ENCODE data around the gene UBE2L5.
"Not testable (repeated sequence)": the region's sequence is repeated elsewhere in the genome, so short reads cannot be mapped to it uniquely, and the experiment has no call there.

The UBE2L5 gene

DNA sequence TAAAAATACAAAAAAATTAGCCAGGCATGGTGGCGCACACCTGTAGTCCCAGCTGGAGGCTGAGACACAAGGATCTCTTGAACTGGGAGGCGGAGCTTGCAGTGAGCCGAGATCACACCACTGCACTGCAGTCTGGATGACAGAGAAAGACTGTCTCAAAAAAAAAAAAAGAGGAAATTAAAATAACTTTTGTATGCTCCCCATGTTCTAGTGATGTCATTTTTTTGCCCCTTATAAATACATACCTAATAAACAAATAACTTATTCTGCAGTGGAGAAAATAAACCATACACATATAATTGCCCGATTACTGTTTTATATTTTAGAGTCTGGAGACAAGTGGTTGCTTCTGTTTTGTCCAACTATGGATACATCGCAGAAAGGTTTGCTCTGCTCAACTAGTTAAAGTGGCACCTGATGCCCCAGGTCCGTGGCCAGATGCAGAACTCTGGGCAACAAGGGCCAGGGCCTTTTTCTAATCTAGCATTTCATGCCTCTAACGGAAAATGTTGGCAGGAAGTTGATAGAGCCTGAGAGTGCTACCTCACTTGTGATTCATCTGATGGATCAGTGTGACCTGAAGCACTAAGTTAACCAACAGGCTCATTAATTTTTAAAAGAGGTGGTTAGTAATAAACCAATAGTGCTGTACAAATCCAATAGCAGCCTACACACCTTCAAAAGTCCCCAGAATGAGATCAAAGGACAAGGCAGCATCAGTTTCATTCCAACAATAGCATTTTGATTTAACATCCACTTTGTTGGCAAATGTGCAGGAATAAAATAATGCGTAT, 18.8 kb downstream of the UBE2L5 start:
- DNase-seq, result no peak

DNA sequence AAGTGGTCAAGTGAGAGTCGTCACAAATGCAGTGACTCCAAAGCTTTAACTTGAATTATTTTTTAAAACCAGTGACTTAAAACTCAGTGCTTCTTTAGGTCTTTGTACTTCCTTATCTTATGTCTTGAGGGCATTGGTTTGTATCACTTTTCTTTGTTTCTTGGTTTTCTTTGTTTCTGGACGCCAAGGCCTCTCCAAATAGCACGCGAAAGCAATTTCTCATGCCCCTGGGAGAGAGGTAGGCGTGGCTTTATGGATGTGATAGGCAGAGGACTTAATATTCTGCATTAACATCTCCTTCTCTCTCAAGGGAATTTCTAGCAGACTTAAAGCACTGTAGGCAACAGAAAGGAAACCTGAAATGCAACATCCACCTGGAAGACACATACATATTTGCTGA, 20.6 kb downstream of the UBE2L5 start:
- DNase-seq, result no peak

DNA sequence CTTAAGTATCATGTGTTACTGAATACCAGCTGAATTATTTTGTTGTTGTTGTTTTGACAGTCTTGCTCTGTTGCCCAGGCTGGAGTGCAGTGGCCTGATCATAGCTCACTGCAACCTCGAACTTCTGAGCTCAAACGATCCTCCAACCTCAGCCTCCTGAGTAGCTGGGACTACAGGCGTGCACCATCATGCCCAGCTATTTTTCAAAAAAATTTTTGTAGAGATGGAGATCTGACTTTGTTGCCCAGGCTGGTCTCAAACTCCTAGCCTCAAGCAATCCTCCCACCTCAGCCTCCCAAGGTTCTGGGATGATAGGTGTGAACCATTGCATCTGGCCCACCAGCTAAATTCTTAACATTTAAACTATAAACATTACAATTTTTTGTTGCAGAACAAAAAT, 21.2 kb downstream of the UBE2L5 start:
- DNase-seq, result not testable (repeated sequence)

DNA sequence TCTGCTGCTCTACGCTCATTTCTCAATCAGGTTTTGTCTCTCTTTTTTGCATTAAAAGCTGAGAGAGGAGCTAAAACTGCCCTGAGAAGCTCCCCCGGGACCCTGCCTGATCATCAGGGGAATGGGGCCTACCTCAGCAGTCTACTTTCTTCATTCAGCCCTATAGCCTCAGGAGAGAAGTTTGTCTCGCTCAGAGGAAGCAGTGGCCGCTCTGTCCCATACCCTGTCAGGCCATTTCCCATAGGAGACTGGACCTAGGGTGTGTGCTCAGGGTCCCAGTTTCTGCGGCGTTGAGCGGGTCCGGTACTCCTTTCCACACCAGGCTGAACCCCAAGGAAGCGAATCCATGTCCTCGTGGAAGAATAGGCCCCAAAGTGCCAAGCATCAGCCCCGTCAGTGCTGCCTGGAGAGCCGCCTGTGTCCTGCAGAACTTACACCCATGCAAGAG, 21.7 kb downstream of the UBE2L5 start:
- no peak for DNase-seq

DNA sequence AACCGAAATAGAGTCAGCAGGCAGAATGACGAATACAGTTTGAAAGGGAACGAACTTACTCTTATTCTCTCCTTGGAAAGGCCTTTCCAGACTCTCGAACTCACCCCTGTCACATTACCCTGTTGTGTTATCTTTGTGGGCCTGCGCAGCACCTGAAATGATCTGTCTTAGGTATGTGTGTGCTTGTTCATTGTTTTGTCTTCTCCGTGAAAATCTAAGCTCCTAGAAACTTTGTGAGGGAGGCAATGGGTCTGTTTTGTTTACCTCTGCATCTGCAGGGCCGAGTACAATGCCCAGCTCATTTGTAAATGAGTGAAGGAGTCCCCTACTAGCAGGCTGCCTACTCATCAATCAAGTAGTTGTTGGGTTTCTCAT, 23.8 kb downstream of the UBE2L5 start:
- DNase-seq, result no peak

DNA sequence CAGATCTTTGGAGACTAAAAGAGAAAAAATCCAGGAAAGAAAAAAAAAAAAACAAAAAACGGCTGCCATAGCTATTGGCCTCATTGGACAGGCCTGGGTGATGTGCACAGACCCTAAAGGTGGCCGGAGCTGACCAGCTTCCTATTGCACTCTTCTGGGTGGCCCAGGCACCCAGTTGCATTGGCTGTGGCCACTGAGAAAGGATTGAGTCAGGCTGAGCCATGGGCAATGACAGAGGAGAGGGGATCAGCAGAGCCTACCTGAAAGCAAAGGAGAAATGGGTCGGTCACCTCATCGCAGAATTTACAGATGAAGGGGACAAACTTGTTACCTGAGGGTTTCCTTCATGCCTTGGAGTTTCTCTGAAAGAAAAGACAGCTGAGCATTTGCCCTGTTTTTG, 26.1 kb downstream of the UBE2L5 start:
- no peak for DNase-seq

DNA sequence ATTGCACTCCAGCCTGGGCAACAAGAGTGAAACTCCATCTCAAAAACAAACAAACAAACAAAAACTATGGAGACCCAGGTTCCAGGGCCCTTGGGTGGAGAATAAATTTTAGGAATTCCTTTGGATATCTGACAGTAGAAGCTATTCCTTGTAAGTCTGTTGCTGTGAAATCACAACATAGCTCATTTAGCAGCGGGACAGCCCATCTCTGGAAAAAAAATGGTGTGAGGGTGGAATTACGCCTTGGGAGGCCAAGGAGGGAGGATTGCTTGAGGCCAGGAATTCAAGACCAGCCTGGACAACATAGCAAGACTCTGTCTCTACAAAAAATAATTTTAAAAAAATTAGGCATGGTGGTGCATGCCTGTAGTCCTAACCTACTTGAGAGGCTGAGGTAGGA, 27.8 kb downstream of the UBE2L5 start:
- DNase-seq, result no peak

DNA sequence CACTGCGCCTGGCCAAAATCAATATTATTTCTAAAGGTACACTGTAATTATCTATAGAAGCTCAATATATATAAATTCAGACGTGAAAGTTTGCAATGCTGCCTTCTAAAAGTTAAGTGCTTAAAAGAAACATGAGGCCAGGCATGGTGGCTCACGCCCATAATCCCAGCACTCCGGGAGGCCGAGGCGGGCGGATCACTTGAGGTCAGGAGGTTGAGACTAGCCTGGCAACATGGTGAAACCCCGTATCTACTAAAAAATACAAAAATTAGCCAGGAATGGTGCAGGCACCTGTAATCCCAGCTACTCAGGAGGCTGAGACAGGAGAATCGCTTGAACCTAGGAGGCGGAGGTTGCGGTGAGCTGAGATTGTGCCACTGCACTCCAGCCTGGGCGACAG, 29.2 kb downstream of the UBE2L5 start:
- not testable (repeated sequence) for DNase-seq

DNA sequence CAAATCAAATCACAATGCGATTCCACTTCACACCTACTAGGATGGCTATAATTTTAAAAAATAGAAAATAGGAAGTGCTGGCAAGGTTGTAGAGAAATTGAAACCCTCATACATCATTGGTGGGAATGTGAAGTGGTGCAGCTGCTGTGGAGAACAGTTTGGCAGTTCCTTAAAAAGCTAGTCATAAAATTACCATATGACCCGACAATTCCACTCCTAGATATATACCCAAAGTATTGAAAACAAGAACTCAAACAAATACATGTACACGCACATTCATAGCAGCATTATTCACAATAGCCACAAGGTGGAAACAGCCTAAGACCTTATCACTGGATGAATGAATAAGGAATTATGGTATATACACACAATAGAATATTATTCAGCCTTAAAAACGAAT, 31.4 kb downstream of the UBE2L5 start:
- peak; percentile 13 for DNase-seq

DNA sequence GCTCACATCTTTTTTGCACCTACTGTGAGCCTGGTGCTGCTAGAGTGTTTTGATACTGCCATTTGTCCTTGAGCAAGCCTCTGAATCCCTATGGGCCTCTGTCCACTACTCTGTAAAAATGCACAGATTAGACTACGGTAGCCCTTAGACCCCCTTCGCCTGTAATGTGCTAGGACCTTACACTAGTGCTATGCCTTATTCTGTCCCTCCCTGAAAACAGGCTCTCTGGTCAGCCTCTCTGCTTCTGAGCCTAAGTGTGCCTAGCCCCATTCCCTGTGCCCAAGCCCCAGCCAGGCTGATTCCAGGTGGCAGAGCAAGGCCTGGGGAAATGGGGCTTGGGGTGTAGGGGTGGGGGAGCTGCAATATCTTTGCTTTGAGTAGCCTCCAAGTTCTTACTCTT, 32.7 kb downstream of the UBE2L5 start:
- no peak for DNase-seq

DNA sequence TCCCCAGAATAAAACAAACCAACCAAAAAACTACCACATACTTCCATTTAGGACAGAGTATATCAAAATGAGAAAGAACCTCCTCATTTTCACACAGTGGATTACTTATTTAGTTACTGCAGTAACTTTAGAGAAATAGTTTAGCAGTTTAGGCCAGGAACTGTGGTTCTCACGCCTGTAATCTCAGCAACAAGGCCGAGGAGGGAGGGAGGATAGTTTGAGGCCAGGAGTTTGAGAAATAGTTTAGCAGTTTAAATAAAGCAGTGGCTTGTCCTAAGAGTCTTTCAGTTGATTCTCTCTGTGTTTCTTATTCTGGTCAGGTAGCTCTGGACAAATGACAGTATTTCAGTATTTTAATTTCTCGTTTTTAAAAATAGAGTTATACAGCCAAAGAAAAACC, 34.0 kb downstream of the UBE2L5 start:
- no peak for DNase-seq

DNA sequence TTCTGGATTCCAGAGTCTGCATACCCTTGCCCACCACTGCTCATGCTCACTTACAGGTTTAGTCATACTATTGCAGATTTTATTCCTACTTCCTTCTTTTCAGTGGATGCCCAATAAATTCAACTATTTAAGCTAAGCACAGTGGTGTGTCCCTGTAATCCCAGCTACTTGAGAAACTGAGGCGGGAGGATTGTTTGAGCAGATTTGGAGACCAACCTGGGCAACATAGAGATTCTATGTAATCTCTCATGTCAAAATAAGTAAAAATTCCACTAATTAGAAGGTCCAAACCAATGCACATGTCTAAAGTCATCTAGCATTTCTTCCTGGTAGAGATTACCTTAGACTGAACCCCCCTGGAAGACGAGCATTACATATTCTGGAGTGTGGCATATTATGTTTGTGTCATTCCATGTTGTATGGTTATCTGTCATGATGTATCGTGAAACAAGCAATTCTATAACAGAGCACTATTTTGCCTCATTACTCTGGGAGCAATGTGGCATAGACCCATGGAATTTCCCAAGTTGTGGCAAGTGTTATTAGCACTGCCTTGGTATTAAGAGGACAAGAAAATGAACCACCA, 35.1 kb downstream of the UBE2L5 start:
- no peak for DNase-seq

DNA sequence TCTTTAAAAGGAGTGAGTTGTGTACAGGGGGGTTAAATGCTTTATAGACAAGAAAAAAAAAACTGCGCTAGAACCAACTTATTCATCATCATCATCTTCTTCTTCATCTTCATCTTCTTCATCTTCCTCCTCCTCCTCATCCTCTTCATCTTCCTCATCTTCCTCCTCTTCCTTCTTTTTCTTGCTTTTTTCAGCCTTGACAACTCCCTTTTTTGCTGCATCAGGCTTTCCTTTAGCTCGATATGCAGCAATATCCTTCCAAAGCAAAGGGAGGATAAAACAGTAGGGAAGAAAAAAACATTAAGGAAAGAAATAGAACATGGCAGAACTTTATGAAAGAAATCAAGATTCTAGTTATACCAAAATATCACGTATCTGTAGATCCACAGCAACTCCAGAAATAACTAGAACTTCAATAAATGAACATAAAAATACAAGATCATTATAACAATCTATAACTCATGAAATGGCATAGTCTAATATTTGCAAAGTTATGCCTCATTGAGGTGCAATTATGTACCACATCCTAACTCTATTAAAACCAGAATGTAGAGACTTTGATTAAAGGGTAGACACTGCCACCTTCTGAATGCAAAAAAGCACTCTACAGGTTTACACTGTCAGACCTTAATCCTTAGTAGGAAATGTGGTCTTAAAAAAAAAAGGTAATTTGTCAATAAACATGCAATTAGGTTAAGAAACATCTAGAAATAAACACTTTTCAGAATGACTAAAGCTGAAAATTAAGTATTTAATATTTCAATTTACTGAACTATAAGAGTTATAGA, 39.2 kb downstream of the UBE2L5 start:
- peak; percentile 74 for DNase-seq

DNA sequence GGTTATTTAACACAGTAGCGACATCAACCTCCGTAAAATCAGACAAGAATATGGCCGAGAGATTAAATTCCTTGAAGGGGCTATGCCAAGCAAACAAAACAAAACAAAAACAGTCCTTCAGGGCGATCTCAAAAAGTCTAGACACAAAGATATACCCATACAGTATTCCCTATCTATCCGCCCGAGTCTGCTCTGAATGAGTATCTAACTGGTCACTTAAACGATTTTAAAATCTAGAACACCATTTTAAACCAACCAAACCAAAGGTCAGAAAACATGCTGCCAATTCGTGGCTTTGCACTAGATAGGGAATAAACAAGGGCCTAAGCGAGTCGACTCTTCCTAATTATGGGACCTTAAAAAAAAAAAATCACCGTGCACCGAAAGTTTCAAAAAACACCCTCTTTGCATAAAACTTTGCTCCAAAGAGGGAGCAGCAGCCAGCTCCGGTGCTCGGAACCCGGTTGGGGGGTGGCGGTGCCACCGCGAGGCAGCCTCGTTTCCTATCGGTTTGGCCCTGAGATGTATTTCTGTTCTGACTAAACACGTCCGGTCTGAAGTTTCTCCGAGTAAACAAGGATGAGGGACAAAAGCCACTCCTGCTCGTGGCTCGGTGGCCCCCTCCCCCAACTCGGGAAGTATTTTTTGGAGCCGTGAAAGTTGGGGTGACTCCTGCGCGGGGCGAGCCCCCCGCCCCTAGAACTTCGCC, 41.6 kb downstream of the UBE2L5 start:
- peak; percentile 76 for DNase-seq

DNA sequence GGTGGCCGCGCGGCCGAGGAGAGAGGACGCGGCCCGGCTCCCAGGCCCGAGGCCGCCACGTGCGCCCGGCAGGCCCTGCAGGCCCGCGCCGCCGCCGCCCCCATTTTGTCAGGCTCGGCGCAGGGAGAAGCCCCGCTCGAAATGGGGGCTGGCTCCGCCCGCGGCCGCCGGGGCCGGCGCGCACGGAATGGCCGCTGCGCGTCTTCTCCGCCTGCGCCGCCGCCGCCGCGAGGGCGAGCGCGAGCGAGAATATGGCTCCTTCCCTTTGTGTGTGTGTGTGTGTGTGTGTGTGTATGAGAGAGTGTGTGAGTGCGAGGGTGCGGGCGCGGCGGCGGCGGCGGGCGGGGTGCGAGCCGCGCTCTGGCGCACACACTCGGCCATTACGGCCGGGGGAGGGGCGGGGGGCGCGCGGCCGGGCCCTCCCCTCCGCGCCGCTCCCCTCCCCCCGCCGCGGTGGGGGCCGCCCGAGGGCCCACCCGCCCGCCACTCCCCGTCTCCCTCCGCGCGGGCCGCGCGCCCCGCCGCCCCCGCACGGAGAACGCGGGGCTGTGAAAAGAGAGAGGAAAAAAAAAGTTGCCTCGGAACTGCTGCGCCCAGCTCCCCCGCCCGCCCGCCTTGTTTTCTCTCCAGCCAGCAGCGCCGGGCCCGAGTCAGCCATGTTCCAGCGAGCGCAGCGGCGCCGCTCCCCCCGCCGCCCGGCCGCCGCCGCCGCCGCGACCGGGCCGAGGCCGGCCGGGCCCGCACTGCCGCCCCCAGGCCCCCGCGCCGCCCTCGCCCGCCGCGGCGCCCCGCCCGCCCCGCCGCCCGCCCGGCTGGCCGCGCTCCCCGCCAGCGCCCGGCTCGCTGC, 42.4 kb downstream of the UBE2L5 start:
- peak; percentile 83 for DNase-seq

DNA sequence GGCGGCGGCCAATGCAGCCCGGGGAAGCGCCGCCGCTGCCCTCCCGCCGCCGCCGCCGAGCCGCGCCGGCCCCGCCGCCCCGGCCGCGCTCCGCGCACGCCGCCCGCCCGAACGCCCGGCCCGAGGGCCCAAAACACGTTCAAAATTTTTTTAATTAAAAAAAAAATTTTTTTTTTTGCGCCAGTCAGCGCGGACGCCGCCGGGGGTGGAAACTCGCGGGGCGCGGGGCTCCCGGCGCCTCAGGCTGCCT, 43.0 kb downstream of the UBE2L5 start:
- DNase-seq, result no peak

DNA sequence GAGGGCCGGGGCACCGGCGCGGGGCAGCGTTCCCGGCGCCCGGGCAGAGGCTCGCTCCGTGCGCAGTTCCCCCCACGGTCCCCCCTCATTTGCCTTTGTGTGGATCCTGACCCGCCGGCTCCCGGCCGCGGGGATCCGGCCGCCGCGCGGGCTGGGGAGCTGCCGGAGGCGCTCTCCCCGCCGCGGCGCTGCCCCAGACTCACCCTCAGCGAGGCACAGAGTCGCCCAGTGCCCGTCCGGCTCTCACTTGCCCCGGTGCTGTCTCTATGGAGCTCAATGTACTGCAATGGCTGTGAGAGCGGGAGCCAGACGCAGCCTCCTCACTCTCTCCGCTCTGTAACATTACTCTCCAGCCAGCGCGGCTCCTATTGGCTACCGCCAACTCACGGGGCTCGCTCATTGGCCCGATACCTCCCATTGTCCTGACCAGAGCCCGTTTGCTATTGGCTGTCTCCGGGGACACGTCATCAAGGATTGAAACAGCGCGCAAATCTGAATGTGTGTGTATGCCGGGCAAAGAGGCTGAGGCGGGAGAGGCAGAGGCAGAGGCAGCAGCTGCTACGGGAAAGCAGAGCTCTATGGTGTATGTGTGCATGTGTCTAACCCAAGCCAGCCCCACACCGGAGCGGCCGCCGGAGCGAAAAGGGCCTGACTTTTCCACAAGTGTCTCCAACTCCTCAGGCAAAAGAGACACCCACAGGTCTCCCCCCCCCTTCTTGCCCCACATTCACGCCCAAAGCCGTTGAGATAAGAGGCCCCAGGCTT, 43.5 kb downstream of the UBE2L5 start, which contains the start of gene HMGB1:
TSS of gene HMGB1 (minus strand) at position 344 of the 765 bp plus-strand sequence. CDS start 2,256 bp downstream, outside the sequence.
- peak; percentile 98 for DNase-seq

DNA sequence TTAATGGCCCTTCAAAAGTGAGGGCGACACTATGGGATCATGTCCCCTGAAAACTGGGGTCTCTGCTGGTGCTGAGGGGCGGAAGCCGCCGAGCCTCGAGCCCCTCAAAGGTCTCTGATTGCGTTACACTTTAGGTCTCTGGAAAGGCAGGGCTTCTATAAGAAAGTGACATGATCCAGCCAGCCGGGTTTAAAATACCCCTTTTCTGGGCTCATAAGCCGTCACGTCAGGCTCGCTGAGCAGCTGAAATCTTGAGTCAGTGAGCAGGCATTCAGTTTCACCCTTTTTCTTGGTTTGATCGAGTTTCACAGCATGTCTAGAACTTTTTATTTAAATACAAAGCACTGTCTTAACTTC, 44.0 kb downstream of the UBE2L5 start:
- no peak for DNase-seq

DNA sequence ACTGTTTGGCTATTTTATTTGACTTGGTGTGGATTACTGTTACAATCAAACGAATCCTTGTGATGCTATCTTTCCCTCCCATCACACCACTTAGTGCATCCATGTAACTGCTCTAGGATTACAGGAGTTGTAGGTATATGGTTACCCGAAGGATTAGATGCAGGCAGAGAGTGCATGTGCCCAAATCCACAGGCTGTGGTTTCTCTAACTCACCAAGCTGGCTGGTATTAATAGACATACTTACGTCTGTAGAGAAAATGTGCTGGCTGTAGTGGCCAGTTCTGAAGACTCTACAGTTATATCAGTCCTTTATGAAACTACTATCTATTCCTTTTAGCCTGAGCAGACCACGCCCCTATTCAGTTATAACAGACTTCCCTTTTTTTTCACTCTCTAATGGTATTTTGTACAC, 44.6 kb downstream of the UBE2L5 start:
- DNase-seq, result no peak

DNA sequence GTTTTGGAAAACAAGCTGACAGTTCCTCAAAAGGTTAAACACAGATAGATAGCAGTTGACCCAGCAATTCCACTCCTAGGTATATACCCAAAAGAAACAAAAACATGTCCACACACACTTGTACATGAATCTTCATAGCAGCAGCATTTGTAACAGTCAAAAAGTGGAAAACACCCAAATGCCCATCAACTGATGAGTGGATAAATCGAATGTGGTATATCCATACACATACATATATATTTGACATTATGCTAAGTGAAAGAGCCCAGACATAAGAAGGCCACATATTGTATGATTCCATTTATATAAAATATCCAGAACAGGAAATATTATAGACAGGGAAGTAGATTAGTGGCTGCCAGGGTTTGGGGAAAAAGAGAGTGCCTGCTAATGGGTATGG, 51.4 kb downstream of the UBE2L5 start:
- DNase-seq, result no peak

DNA sequence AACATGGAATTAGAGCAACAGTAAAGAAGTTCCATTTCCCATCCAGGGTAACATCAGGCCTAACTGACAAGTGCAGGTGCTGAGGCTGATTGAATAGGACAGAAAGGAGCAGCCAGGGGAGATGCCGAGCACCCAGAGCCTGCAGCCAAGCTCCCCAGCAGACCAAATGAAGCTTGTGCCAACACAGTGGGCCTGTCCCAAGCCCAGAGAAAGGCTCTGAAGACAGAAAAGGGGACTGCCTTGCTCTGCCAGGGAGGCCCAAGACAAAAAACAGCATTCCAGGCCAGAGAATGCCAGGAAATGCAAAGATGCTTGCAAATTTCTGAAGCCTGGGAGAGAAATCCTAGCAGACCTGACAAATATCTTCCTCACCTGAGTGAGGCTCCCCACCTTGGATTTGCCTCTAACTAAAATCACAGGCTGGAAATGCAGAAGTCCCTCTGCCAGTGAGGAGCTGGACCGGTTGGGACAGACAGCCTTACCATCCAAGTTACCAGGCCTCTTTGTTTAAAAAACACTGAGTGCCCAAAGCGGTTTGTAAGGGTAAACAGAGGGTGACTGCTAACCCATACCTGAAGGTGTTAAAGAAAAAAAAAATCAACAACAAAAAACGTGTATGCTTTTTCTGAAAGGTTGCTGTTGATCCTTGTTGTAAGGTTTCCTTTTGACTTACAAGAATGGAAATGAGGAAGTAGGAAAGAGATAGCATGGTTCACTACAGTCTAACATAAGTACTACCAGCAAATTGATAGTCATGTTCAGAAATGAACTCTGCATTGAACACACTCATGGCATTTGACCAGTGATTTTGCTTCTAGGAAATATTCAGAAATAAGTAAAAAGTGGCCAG, 55.3 kb downstream of the UBE2L5 start:
- no peak for DNase-seq

Measured in CD4-positive, alpha-beta T cell treated with Interleukin-21 for 1 hour (primary cell).